Superior temporal gyrus (tissue), 1 donor: ENCODE measurements around the gene CD93.

Experiments
- DNase-seq: peaks from one replicate; pipeline ENCODE4 v3.0.0-alpha.2; 2016; ENCODE audit errors: extremely low spot score

Gene CD93

GRCh38 chr20:23086056-23086566 lies at the start of gene CD93:
Gene CD93 (minus strand): TSS chr20:23086324. CDS start chr20:23086192, 132 bp downstream.
- DNase-seq, result no peak

GRCh38 chr20:23133560-23133998 lies 47.5 kb upstream of the CD93 start:
- DNase-seq, result no peak

GRCh38 chr20:23132930-23133559 lies 46.9 kb upstream of the CD93 start:
- no peak for DNase-seq

- DNase-seq, result no peak
Observed at GRCh38 chr20:23132293-23132929, 46.3 kb upstream of the CD93 start.

- no peak for DNase-seq
Observed at GRCh38 chr20:23131766-23132165, 45.6 kb upstream of the CD93 start.

- peak; percentile 46 for DNase-seq
Observed at GRCh38 chr20:23130622-23131140, 44.6 kb upstream of the CD93 start.

GRCh38 chr20:23129891-23130621 lies 43.9 kb upstream of the CD93 start:
- DNase-seq, result no peak

- DNase-seq, result no peak
Observed at GRCh38 chr20:23129266-23129665, 43.1 kb upstream of the CD93 start.

GRCh38 chr20:23128461-23129125 lies 42.5 kb upstream of the CD93 start:
- no peak for DNase-seq

- no peak for DNase-seq
Observed at GRCh38 chr20:23127506-23128279, 41.6 kb upstream of the CD93 start.

- no peak for DNase-seq
Observed at GRCh38 chr20:23126281-23127061, 40.3 kb upstream of the CD93 start.

- DNase-seq, result peak; percentile 34
Observed at GRCh38 chr20:23125625-23126191, 39.6 kb upstream of the CD93 start.

GRCh38 chr20:23125159-23125558 lies 39.0 kb upstream of the CD93 start:
- no peak for DNase-seq

- DNase-seq, result no peak
Observed at GRCh38 chr20:23123886-23124285, 37.8 kb upstream of the CD93 start.

- DNase-seq, result no peak
Observed at GRCh38 chr20:23122796-23123655, 36.9 kb upstream of the CD93 start.

GRCh38 chr20:23122321-23122720 lies 36.2 kb upstream of the CD93 start:
- no peak for DNase-seq

- no peak for DNase-seq
Observed at GRCh38 chr20:23121751-23122320, 35.7 kb upstream of the CD93 start.

- no peak for DNase-seq
Observed at GRCh38 chr20:23120936-23121750, 35.0 kb upstream of the CD93 start.
